Astrocyte of the spinal cord (primary cell): ENCODE measurements around the gene GLOD4.
"Not testable (repeated sequence)": the region's sequence is repeated elsewhere in the genome, so short reads cannot be mapped to it uniquely, and the experiment has no call there.

ENCODE experiments used
- DNase-seq: peaks from one replicate; pipeline ENCODE4 v3.0.0; 2011; ENCODE audit warnings: low read depth, low spot score
- H3K4me3 ChIP-seq: 2 replicates; pipeline ENCODE4 v1.5.1; 2011; ENCODE audit warnings: low read depth, mild to moderate bottlenecking, low read length, moderate library complexity
- CTCF ChIP-seq: IDR thresholded peaks from 2 replicates; pipeline ENCODE4 v1.5.1; 2012; ENCODE audit warnings: low read depth, mild to moderate bottlenecking, low read length, inconsistent platforms
- in situ Hi-C: cut with HindIII; loops from 2 replicates; pipeline ENCODE4 v1.10.0; 2017; ENCODE audit warnings: low sequenced_read_pairs

The GLOD4 gene

GRCh38 chr17:789160-789840 lies 7.2 kb upstream of the GLOD4 start:
- no peak for TF ChIP-seq CTCF
- in situ Hi-C loops = no loop called here
- no peak for DNase-seq
- H3K4me3 ChIP-seq = no peak overlapping the region

- H3K4me3 ChIP-seq = no peak overlapping the region
- no peak for TF ChIP-seq CTCF
- DNase-seq = no peak
- in situ Hi-C loops = no loop called here
Observed at GRCh38 chr17:788551-788950, 6.5 kb upstream of the GLOD4 start.

GRCh38 chr17:787641-788221 lies 5.7 kb upstream of the GLOD4 start:
- TF ChIP-seq CTCF = no peak
- in situ Hi-C loops = no loop called here

GRCh38 chr17:785901-786300 lies 3.8 kb upstream of the GLOD4 start:
- H3K4me3 ChIP-seq, in situ Hi-C loops, DNase-seq: not testable (repeated sequence)

More at GRCh38 chr17:787641-788221, 5.7 kb upstream of the GLOD4 start:
- no peak overlapping the region for H3K4me3 ChIP-seq
- no peak for DNase-seq

- no peak overlapping the region for H3K4me3 ChIP-seq
- no peak for TF ChIP-seq CTCF
- in situ Hi-C loops = no loop called here
- no peak for DNase-seq
Observed at GRCh38 chr17:784143-784542, 2.1 kb upstream of the GLOD4 start.

GRCh38 chr17:778096-778495 lies 4.0 kb downstream of the GLOD4 start:
- no peak overlapping the region for H3K4me3 ChIP-seq
- in situ Hi-C loops = no loop called here
- no peak for DNase-seq
- TF ChIP-seq CTCF = no peak

- DNase-seq = no peak
- H3K4me3 ChIP-seq = no peak overlapping the region
- no peak for TF ChIP-seq CTCF
- in situ Hi-C loops = no loop called here
Observed at GRCh38 chr17:774313-774584, 7.8 kb downstream of the GLOD4 start.
